Gastrocnemius medialis (tissue), 4 donors: ENCODE measurements around the gene CRELD1.

Source experiments
- CTCF ChIP-seq, 5 experiments: fragments of 450-650 bp in 3 of 5; fragments of 200-600 bp in 2 of 5; sonication (generic) in 2 of 5; IDR thresholded peaks in 4 of 5; conservative IDR thresholded peaks in 1 of 5; 1 replicate in 4 of 5; 2 replicates in 1 of 5; pipeline ENCODE4 v1.5.1; 2016 to 2019; ENCODE audit warnings: antibody characterized with exemption in 5 of 5, mild to moderate bottlenecking in 3 of 5, moderate library complexity in 3 of 5
- POLR2A ChIP-seq, 2 donors: fragments of 450-650 bp; IDR thresholded peaks; one replicate each; pipeline ENCODE4 v1.6.1; 2017; ENCODE audit warnings: antibody characterized with exemption in 2 of 2, mild to moderate bottlenecking in 2 of 2, moderate library complexity in 2 of 2

- TF ChIP-seq POLR2A (IDR thresholded peaks at IDR 0.05) (no peak), CTCF (IDR thresholded peaks at IDR 0.05 in 4 of 5, conservative IDR thresholded peaks at IDR 0.05 in 1 of 5) (no peak)
Measured at GRCh38 chr3:9889405-9889804, 44.2 kb upstream of the CRELD1 start.
